HepG2 (cell line): ENCODE measurements around the gene CHCHD6. TPM values are rescaled to one million over a fixed set of nuclear protein-coding genes. Genes with fewer than 3 reads are reported as not detected.

Experiments used
- ATAC-seq: fragments of 200-7000 bp; cut with Tn5 transposase; 3 replicates; pipeline ENCODE4 v1.9.1; 2020; ENCODE audit warnings: mild to moderate bottlenecking, moderate library complexity
- BruUV-seq: library from RNA; stranded (reverse); fragments of 400-500 nt; replicated peaks from 2 replicates; lab custom pipeline; 2021; lab: Mats Ljungman, UMichigan
- CTCF ChIA-PET: fragments of 300-600 bp; formaldehyde crosslinking; extraction: SDS; loops from one replicate; lab custom pipeline; 2021; ENCODE audit warnings: low total read pairs, inconsistent platforms, low intra/inter-chr PET ratio; lab: Yijun Ruan, JAX
- POLR2A ChIA-PET: fragments of 350-600 bp; sonication (Branson Sonifier 250); formaldehyde crosslinking; loops from one replicate; lab custom pipeline; 2020; ENCODE audit warnings: antibody characterized with exemption, inconsistent platforms; lab: Yijun Ruan, JAX
- DNase-seq: peaks from one replicate; pipeline ENCODE4 v3.0.0-alpha.2; 2015; ENCODE audit warnings: low spot score
- FAIRE-seq: peaks from 3 replicates; lab custom pipeline; 2011; peaks lifted over from hg19 to GRCh38; lab: Jason Lieb, UNC
- H2AFZ ChIP-seq: one replicate; pipeline ENCODE4 v1.6.1; 2011; ENCODE audit warnings: low read length, inconsistent platforms
- H3K27ac ChIP-seq: fragments of 300-600 bp; 3 replicates; pipeline ENCODE4 v1.8.0; 2011; ENCODE audit warnings: mixed run types, mild to moderate bottlenecking, mixed read lengths, low read length, inconsistent platforms; ENCODE audit not compliant: insufficient read depth; ENCODE audit errors: extremely low read length
- H3K27me3 ChIP-seq, 2 experiments: fragments of 200-600 bp in 1 of 2; 2 replicates in 1 of 2; 3 replicates in 1 of 2; pipeline versions ENCODE4 v1.6.0 to v1.8.0; 2011; ENCODE audit warnings: low read length in 2 of 2, mild to moderate bottlenecking in 2 of 2, moderate library complexity in 2 of 2, inconsistent platforms in 1 of 2; ENCODE audit not compliant: insufficient read depth in 2 of 2, control insufficient read depth in 1 of 2
- H3K36me3 ChIP-seq, 2 experiments: fragments of 200-600 bp in 1 of 2; replicated peaks in 1 of 2; 2 replicates in 1 of 2; 3 replicates in 1 of 2; pipeline versions ENCODE4 v1.5.1 to v1.8.0; 2011; ENCODE audit warnings: low read length in 2 of 2, inconsistent platforms in 1 of 2; ENCODE audit not compliant: insufficient read depth in 2 of 2, control insufficient read depth in 1 of 2
- H3K4me1 ChIP-seq: 2 replicates; pipeline ENCODE4 v1.5.1; 2012; ENCODE audit warnings: low read length, inconsistent platforms; ENCODE audit not compliant: insufficient read depth
- H3K4me2 ChIP-seq: 2 replicates; pipeline ENCODE4 v1.6.0; 2011; ENCODE audit warnings: low read depth, low read length, inconsistent platforms
- H3K4me3 ChIP-seq, 3 experiments: fragments of 200-600 bp in 1 of 3; sonication (generic), shearing (Covaris generic) in 1 of 3; replicated peaks in 1 of 3; 2 replicates each; pipeline ENCODE4 v1.5.1; 2011 to 2016; ENCODE audit warnings: low read length in 3 of 3, inconsistent platforms in 2 of 3, low read depth in 2 of 3, mild to moderate bottlenecking in 2 of 3, control low read depth in 1 of 3, mixed read lengths in 1 of 3; ENCODE audit not compliant: insufficient read depth in 1 of 3
- H3K79me2 ChIP-seq: one replicate; pipeline ENCODE4 v1.6.1; 2011; ENCODE audit warnings: low read length, inconsistent platforms; ENCODE audit not compliant: insufficient read depth
- H3K9ac ChIP-seq: 2 replicates; pipeline ENCODE4 v1.6.0; 2011; ENCODE audit warnings: mild to moderate bottlenecking, low read depth, low read length, inconsistent platforms; ENCODE audit not compliant: insufficient read depth
- H3K9me3 ChIP-seq: 2 replicates; pipeline ENCODE4 v1.5.1; 2012; ENCODE audit warnings: mild to moderate bottlenecking, low read length
- H4K20me1 ChIP-seq: 2 replicates; pipeline ENCODE4 v1.6.0; 2011; ENCODE audit warnings: inconsistent platforms, mild to moderate bottlenecking, low read length, moderate library complexity; ENCODE audit not compliant: insufficient read depth
- MAFF ChIP-seq: IDR thresholded peaks from 2 replicates; pipeline ENCODE4 v1.6.1; 2011; ENCODE audit warnings: low read depth, low read length, improper control_type of control experiment
- MAFK ChIP-seq, 2 experiments: IDR thresholded peaks in 1 of 2; conservative IDR thresholded peaks in 1 of 2; 2 replicates each; pipeline ENCODE4 v1.6.1; 2011; ENCODE audit warnings: improper control_type of control experiment in 2 of 2, low read length in 2 of 2
- NR2F2 ChIP-seq: IDR thresholded peaks from 2 replicates; pipeline ENCODE4 v1.6.1; 2012; ENCODE audit warnings: low read depth, inconsistent platforms, borderline replicate concordance
- SETDB1 ChIP-seq: sonication (generic); formaldehyde crosslinking; IDR thresholded peaks from 2 replicates; pipeline ENCODE4 v1.5.1; 2020; ENCODE audit warnings: missing genetic modification reagents, mild to moderate bottlenecking, borderline replicate concordance
- WGBS: methylation state at CpG from one replicate; pipeline ENCODE4 v1.1.6; 2017; ENCODE audit warnings: low lambda C conversion rate; 5-methylcytosine and 5-hydroxymethylcytosine counted together
- in situ Hi-C: cut with HindIII; loops from 2 replicates; pipeline ENCODE4 v1.10.0; 2017; ENCODE audit warnings: low pct_unique_long_range_greater_than_20kb; ENCODE audit not compliant: extremely low pct_ligation_motif_present
- intact Hi-C: fragments of 100-400 bp; cut with micrococcal nuclease; formaldehyde crosslinking; loops from one replicate; pipeline ENCODE4 v1.10.0; 2022; ENCODE audit not compliant: unreplicated experiment
- polyA plus RNA-seq, 8 experiments: library from polyadenylated mRNA; depleted of rRNA in 3 of 8; stranded (reverse) in 7 of 8; unstranded in 1 of 8; fragments of >200 nt; fragmentation: Illumina TruSeq in 4 of 8; extraction: Trizol in 4 of 8; gene quantifications; 2 replicates each; pipeline versions ENCODE4 v1.2.1 to v1.2.3, GENCODE V29; 2011 to 2016; ENCODE audit warnings: low read depth in 4 of 8, missing spikeins in 1 of 8, mixed read lengths in 1 of 8; ENCODE audit not compliant: insufficient read depth in 1 of 8
- total RNA-seq, 5 experiments: library from RNA; depleted of rRNA; stranded (reverse); fragments of >200 nt; fragmentation: Illumina TruSeq; extraction: Trizol; gene quantifications; 2 replicates each; pipeline ENCODE4 v1.2.3, GENCODE V29; 2016; ENCODE audit warnings: low read depth in 1 of 5
- TF ChIP-seq, protein P1 (sequence below): sonication (generic); formaldehyde crosslinking; IDR thresholded peaks from 2 replicates; pipeline ENCODE4 v1.9.0; 2021; ENCODE audit warnings: mild to moderate bottlenecking, missing genetic modification reagents

CHCHD6 gene
- total and polyA plus RNA-seq, 2 of the 13 experiments (the other 11 are each of a cell fraction or from before 2014, with no cell fraction given), result 20.3 to 20.8 TPM

GRCh38 chr3:126765187-126766069 lies 61.4 kb downstream of the CHCHD6 start:
- Histone ChIP-seq H3K36me3 (no peaks in the 10 kb centered on the region; a peak in 1 of 5 replicates), H4K20me1 (no peaks in the 10 kb centered on the region), H3K27ac (no peak overlapping the region), H3K4me2 (no peak overlapping the region), H2AFZ (no peak overlapping the region), H3K27me3 (no peaks in the 10 kb centered on the region), H3K9ac (no peak overlapping the region), H3K9me3 (no peaks in the 10 kb centered on the region), H3K4me3 (no peak overlapping the region), H3K79me2 (no peaks in the 10 kb centered on the region), H3K4me1 (no peaks in the 10 kb centered on the region)
- intact Hi-C loops, result no loop called here
- FAIRE-seq (no peak), ATAC-seq (no peak), DNase-seq (no peak)
- TF ChIP-seq MAFF (peak; percentile 96), MAFK (conservative IDR thresholded peaks at IDR 0.05 in 1 of 2, IDR thresholded peaks at IDR 0.05 in 1 of 2; ENCODE audit: low read length in 2 of 2) (peak; percentile 95 to 97), NR2F2 (no peak), SETDB1 (CRISPR knock-in tag) (no peak)
- TF ChIP-seq, protein P1, sequence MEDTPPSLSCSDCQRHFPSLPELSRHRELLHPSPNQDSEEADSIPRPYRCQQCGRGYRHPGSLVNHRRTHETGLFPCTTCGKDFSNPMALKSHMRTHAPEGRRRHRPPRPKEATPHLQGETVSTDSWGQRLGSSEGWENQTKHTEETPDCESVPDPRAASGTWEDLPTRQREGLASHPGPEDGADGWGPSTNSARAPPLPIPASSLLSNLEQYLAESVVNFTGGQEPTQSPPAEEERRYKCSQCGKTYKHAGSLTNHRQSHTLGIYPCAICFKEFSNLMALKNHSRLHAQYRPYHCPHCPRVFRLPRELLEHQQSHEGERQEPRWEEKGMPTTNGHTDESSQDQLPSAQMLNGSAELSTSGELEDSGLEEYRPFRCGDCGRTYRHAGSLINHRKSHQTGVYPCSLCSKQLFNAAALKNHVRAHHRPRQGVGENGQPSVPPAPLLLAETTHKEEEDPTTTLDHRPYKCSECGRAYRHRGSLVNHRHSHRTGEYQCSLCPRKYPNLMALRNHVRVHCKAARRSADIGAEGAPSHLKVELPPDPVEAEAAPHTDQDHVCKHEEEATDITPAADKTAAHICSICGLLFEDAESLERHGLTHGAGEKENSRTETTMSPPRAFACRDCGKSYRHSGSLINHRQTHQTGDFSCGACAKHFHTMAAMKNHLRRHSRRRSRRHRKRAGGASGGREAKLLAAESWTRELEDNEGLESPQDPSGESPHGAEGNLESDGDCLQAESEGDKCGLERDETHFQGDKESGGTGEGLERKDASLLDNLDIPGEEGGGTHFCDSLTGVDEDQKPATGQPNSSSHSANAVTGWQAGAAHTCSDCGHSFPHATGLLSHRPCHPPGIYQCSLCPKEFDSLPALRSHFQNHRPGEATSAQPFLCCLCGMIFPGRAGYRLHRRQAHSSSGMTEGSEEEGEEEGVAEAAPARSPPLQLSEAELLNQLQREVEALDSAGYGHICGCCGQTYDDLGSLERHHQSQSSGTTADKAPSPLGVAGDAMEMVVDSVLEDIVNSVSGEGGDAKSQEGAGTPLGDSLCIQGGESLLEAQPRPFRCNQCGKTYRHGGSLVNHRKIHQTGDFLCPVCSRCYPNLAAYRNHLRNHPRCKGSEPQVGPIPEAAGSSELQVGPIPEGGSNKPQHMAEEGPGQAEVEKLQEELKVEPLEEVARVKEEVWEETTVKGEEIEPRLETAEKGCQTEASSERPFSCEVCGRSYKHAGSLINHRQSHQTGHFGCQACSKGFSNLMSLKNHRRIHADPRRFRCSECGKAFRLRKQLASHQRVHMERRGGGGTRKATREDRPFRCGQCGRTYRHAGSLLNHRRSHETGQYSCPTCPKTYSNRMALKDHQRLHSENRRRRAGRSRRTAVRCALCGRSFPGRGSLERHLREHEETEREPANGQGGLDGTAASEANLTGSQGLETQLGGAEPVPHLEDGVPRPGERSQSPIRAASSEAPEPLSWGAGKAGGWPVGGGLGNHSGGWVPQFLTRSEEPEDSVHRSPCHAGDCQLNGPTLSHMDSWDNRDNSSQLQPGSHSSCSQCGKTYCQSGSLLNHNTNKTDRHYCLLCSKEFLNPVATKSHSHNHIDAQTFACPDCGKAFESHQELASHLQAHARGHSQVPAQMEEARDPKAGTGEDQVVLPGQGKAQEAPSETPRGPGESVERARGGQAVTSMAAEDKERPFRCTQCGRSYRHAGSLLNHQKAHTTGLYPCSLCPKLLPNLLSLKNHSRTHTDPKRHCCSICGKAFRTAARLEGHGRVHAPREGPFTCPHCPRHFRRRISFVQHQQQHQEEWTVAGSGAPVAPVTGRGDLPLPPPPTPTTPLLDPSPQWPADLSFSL (CRISPR knock-in tag), result no peak
- WGBS, result 97% methylated on average over 17 of the region's 17 CpGs
- BruUV-seq, result no TSS peak
- POLR2A ChIA-PET, result no interaction called here
- in situ Hi-C loops, result no loop called here
- CTCF ChIA-PET, result no interaction called here
